GM12892 (cell line): ENCODE data around the gene PVR.
"Not testable (repeated sequence)": the region's sequence is repeated elsewhere in the genome, so short reads cannot be mapped to it uniquely, and the experiment has no call there.

ENCODE experiments used
- DNase-seq: peaks from one replicate; pipeline ENCODE4 v3.0.0; 2011; ENCODE audit not compliant: insufficient read length
- FAIRE-seq: peaks from 2 replicates; lab custom pipeline; 2011; peaks lifted over from hg19 to GRCh38; lab: Jason Lieb, UNC
- POLR2A ChIP-seq: IDR thresholded peaks from 2 replicates; pipeline ENCODE4 v1.6.1; 2011; ENCODE audit warnings: low read depth, low read length, control low read depth
- POLR2AphosphoS5 ChIP-seq: IDR thresholded peaks from 2 replicates; pipeline ENCODE4 v1.6.1; 2011; ENCODE audit warnings: low read depth, low read length, control low read depth
- TAF1 ChIP-seq: IDR thresholded peaks from 2 replicates; pipeline ENCODE4 v1.6.1; 2011; ENCODE audit warnings: low read depth, mild to moderate bottlenecking, control low read depth, low read length, borderline replicate concordance

Gene PVR

DNA sequence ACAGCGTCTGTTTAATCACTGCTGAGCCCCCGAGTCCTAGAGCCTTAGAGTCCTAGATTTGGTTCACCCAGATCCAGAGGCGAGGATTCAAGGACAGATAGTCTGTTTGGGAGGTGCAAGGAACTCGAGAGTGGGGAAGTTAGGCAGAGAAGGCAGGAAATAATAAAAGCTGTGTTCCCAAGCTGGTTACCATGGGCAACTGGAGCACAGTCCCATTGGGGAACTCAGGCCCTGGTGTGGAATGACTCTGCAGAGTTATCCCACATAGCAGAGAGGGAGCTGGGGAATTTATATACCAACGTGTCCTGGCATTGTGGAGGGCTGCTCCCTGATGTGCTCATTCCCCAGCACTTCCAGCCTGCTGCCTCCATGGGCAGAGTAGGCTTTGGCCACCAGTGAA is 20.6 kb upstream of the PVR start:
- FAIRE-seq (no peak), DNase-seq (no peak)
- TF ChIP-seq TAF1, result no peak
- no peak for TF ChIP-seq POLR2A
- TF ChIP-seq POLR2AphosphoS5, result no peak

DNA sequence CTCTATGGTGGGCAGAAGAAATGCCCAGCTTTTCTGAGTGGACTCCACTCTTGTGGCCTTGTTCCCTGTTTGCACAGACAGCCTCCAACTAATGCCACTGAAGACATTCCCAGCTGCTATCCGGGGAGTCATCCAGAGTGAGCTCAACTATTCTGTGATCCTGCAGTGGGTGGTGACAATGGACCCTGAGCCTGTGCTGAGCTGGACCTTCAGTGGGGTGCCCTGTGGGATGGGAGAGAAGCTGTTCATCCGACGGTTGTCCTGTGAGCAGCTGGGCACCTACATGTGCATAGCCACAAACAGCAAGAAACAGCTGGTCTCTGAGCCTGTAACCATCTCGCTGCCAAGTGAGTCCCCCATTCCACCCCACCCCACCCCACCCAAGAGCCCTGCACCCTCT is 20.1 kb upstream of the PVR start:
- FAIRE-seq (no peak), DNase-seq (no peak)
- TF ChIP-seq POLR2AphosphoS5 (no peak), POLR2A (no peak), TAF1 (no peak)

DNA sequence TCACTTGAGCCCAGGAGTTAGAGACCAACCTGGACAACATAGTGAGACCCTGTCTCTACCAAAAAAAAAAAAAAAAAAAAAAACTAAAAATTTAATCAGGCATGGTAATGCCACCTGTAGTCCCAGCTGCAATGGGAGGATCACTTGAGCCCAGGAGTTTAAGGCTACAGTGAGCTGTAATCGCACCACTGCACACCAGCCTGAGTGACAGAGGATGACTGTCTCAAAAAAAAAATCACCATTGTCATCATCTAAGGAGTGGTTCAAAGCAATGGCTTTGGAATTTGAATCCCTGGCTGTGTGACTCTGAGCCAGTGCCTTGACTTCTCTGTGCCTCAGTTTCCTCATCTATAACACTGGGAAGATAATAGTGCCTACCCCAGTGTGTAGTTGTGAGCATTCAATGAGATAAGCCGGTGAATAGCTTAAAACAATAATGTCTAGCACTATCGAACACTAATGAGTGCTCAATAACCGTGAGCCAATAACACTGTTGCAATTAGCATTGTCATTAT is 18.8 kb upstream of the PVR start:
- TF ChIP-seq POLR2AphosphoS5 (no peak), TAF1 (no peak), POLR2A (no peak)
- no peak for DNase-seq
- no peak for FAIRE-seq

DNA sequence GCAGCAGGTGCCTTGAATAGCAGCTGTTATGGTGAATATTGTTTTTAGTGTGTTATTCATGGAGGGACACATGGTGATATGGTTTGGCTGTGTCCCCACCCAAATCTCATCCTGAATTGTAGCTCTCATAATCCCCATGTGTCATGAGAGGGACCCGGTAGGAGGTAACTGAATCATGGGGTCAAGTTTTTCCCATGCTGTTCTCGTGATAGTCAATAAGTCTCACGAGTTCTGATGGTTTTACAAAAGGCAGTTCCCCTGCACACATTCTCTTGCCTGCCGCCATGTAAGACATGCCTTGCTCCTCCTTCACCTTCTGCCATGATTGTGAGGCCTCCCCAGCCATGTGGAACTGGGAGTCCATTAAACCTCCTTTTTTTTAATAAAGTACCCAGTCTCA is 18.1 kb upstream of the PVR start:
- not testable (repeated sequence) for FAIRE-seq

DNA sequence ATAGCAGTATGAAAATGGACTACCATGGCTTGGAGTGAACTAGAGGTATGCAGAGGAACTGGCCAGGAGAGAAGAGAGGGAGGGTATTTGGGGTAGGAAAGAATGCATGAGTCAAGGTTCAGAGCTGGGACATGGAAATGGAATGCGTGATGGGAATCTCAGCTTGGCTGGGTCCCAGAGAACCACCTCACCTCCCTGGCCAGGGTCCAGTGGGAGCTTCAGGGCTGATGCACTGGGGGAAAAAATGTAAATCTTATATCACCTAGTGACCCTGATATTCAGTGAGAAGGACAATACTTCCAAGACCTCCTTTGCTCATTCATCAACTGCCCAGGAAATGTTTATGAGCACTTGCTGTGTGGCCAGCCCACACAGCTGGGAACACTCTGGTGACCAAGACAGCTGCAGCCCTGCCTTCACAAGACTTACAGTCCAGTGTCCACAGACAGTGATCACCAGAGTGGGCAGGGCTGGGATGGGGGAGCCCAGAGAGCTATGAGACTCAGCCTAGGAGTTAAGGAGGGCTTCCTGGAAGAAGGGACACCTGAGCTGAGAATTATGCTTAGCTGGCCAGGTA is 17.6 kb upstream of the PVR start:
- DNase-seq, result no peak

More for the DNA sequence above, 18.1 kb upstream of the PVR start:
- DNase-seq, result not testable (repeated sequence)

DNA sequence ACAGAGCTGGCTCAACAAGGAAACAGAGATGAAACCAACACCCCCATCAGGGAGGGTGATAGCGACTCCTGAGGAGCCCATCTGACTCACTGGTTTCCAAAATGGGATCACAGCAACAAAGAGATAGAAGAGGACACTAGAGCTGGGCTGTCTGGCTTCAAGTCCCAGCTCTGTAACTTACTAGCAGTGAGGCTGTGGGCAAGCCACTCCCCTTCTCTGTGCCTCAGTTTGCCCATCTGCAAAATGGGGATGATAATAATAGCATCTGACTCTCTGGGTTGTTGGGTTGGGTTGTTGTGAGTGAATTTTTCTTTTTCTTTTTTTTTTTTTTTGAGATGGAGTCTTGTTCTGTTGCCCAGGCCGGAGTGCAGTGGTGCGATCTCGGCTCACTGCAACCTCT is 16.1 kb upstream of the PVR start:
- FAIRE-seq (no peak), DNase-seq (no peak)
- TF ChIP-seq POLR2A, result no peak
- TF ChIP-seq TAF1, result no peak
- no peak for TF ChIP-seq POLR2AphosphoS5

More for the DNA sequence above, 17.6 kb upstream of the PVR start:
- TF ChIP-seq TAF1, result no peak
- no peak for TF ChIP-seq POLR2A
- FAIRE-seq, result no peak

DNA sequence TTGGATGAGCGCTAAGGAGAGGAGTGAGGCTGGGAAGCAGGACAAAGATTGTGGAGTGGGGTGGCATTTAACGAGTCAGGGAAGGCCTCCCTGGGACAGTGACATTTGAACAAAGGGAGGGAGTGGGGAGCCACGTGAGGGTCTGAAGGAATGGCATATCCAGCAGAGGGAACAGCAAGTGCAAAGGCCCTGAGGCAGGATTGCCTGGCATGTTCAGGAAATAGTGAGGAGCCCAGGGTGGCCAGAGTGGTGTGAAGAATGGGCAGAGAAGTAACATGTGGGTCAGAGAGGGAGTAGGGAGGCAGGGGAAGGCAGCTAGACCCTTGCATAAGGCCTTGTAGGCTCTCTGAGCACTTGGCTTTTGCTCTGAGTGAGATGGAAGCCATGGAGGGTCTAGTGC is 14.9 kb upstream of the PVR start:
- DNase-seq, result no peak
- TF ChIP-seq POLR2AphosphoS5 (no peak), TAF1 (no peak), POLR2A (no peak)
- no peak for FAIRE-seq

DNA sequence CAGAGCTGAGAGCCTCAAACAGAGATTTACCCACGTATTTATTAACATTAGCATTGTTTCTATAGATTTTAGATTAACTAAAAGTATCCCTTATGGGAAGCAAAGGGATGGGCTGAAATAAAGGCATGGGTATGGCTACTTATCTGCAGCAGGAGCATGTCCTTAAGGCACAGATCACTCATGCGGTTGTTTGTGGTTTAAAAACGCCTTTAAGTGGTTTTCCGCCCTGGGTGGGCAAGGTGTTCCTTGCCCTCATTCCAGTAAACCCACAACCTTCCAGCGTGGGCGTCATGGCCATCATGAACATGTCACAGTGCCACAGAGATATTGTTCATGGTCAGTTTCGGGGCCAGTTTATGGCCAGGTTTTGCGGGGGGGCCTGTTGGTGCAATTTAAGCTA is 12.1 kb upstream of the PVR start:
- not testable (repeated sequence) for DNase-seq, FAIRE-seq

DNA sequence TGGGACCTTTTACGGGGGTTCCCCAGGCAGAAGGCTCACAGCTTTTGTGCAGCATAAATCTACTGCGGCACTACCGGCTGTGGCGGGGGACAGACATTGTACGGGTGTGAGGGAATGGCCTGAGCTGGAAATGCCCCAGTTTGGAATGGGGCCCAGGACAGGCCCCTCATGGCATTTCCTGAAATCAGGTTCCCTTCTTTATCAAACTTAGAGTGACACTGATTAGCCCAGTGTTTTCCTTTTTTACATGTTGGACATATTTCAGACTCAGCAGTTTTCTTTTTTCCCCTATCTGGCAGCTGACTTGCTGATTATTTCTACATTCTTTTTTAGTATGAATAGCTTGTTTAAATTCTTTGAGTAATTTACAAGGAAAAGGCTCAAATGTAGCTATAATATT is 9.7 kb upstream of the PVR start:
- DNase-seq, FAIRE-seq: not testable (repeated sequence)

DNA sequence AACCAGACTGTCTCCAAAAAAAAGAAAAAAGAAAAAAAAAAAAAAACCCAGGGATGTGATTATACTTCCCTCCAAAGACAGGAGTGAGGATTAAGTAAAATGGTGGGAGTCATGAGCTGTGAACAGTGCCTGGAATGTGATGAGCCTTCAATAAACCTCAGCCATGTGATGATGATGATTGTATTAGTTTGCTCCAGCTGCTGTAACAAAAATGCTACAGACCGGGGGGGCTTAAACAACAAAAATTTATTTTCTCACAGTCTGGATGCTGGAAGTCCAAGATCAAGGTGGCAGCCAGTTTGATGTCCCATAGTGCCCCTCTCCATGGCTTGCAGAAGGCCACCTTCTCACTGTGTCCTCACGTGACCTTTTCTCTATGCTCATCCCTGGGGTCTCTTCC is 8.9 kb upstream of the PVR start:
- FAIRE-seq (no peak), DNase-seq (no peak)
- TF ChIP-seq TAF1, result no peak
- TF ChIP-seq POLR2A, result no peak

DNA sequence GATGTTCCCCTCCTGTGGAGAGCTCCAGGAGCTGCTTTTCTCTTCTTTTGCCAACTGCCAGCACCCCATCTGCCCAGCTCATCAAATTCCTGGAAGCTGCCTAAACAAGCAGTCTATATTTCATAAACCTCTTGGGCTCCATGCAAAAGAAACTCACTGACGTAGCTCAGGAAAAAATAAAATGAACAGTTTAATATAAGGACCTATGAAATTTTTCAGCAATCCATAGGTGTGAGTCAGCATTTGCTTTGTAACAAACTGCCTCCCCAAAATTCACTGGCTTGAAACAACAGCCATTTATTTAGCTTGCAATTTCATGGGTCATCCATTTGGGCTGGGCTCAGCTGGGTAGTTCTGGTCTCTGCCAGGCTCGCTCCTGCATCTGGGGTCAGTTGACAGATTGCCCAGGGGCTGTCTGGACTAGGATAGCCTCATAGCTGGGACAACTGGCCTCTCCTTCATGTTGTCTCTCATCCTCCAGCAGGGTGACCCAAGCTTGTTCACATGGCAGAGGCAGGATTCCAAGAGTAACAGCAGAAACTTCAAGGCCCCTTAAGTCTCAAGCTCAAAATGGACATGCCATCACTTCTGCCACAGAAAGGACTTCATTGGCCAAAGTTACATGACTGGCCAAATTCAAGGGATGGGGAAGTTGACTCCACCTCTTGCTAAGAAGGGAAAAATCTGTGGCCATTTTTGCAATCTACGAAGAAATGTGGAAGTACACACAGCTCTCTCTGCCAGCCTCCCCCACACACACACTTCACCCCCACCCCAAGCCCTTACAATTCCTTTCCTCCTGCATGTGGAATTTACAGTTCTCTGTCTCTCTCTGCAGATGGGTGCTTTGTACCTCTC is 7.9 kb upstream of the PVR start:
- DNase-seq (no peak), FAIRE-seq (no peak)
- TF ChIP-seq POLR2A, result no peak
- TF ChIP-seq POLR2AphosphoS5, result no peak
- TF ChIP-seq TAF1, result no peak

DNA sequence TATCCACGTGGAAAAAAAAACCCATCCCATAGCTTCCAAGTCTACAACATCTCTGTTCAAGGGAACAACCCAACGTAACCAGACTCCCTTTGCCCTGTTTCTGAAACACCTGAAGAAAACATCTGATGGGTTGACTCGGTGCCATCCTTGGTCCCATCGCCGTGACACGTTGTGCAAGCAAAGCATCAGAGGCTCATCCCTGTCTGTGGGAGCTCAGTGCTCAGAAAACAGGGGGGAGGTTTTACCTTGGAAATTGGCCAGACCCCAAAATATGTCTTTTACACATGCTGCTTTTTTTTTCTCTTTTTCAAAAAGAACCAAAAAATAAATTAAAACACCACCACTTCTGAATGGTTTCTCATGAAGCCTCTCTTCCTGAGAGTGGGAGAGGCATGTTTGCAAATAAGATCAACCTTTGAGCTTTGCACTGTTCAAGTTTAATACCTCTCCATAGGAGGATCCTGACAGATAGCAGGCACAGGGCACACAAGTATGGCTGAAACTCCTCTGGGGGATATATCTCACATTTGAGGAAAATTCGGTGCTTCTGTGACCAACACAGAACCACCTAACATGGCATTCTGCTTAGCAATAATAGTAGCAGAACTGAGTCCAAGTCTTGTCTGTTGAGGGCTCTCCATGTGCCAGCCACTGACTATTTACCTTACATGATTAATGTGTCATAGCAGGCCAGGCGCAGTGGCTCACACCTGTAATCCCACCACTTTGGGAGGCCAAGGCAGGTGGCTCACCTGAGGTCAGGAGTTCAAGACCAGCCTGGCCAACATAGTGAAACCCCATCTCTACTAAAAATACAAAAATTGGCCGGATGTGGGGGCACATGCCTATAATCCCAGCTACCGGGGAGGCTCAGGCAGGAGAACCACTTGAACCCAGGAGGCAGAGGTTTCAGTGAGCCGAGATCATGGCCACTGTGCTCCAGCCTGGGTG is 7.0 kb upstream of the PVR start:
- FAIRE-seq (no peak), DNase-seq (no peak)
- no peak for TF ChIP-seq POLR2AphosphoS5
- TF ChIP-seq TAF1, result no peak
- no peak for TF ChIP-seq POLR2A

DNA sequence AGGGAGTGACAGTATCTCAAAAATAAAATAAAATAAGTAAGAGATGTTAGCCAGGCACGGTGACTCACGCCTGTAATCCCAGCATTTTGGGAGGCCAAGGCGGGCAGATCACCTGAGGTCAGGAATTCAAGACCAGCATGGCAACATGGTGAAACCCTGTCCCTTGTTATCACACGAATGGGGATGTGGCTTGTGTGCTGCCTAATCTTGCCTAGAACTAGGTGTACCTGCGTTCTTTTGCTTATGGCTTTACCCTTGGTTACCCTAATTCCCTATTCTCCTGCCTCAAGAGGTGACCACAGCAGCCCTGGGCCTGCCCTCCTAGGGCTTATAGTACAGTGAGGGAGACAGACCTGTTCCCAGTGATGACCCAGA is 6.3 kb upstream of the PVR start:
- FAIRE-seq (no peak), DNase-seq (no peak)
- TF ChIP-seq POLR2AphosphoS5 (no peak), TAF1 (no peak), POLR2A (no peak)
